SW 1271 (cell line): ENCODE measurements around the gene ODAD4.
A peak's percentile ranks its signal among the peaks of the same experiment; 100 is the strongest.
"Not testable (repeated sequence)": the region's sequence is repeated elsewhere in the genome, so short reads cannot be mapped to it uniquely, and the experiment has no call there.

Source experiments
- DNase-seq, 2 experiments: peaks; one replicate each; lab custom pipeline; 2025; lab: John Stamatoyannopoulos, UW

The ODAD4 gene

GRCh38 chr17:41914358-41914766 is 16.1 kb upstream of the ODAD4 start:
- no peak for DNase-seq

GRCh38 chr17:41915020-41915419 is 15.4 kb upstream of the ODAD4 start:
- DNase-seq, result no peak

- DNase-seq, result no peak
Measured at GRCh38 chr17:41915566-41915965, 14.9 kb upstream of the ODAD4 start.

GRCh38 chr17:41917192-41917591 is 13.2 kb upstream of the ODAD4 start:
- DNase-seq, result no peak

- DNase-seq, result no peak
Measured at GRCh38 chr17:41917679-41918313, 12.6 kb upstream of the ODAD4 start.

GRCh38 chr17:41918314-41919164 is 11.9 kb upstream of the ODAD4 start, which contains the start of gene ACLY:
Gene ACLY (minus strand): TSS chr17:41918951. CDS start chr17:41913873, 5,078 bp downstream.
- peak; percentile 93 to 96 for DNase-seq

GRCh38 chr17:41919165-41919817 is 11.1 kb upstream of the ODAD4 start:
- peak in 1 of 2 experiments; percentile 55 for DNase-seq

- no peak for DNase-seq
Measured at GRCh38 chr17:41919840-41920579, 10.4 kb upstream of the ODAD4 start.

- no peak for DNase-seq
Measured at GRCh38 chr17:41920580-41920955, 9.8 kb upstream of the ODAD4 start.

GRCh38 chr17:41925991-41926590 is 4.3 kb upstream of the ODAD4 start:
- no peak for DNase-seq

- DNase-seq, result no peak
Measured at GRCh38 chr17:41928693-41929251, 1.6 kb upstream of the ODAD4 start.

GRCh38 chr17:41930833-41931156 is 378 bp downstream of the ODAD4 start:
- not testable (repeated sequence) for DNase-seq

GRCh38 chr17:41931715-41932114 is 1.3 kb downstream of the ODAD4 start:
- DNase-seq, result not testable (repeated sequence)

GRCh38 chr17:41932816-41933389 is 2.5 kb downstream of the ODAD4 start:
- no peak for DNase-seq

- no peak for DNase-seq
Measured at GRCh38 chr17:41935641-41936040, 5.2 kb downstream of the ODAD4 start.

- DNase-seq, result no peak
Measured at GRCh38 chr17:41937970-41938954, 7.8 kb downstream of the ODAD4 start.

GRCh38 chr17:41939044-41939692 is 8.8 kb downstream of the ODAD4 start:
- no peak for DNase-seq

GRCh38 chr17:41939693-41940090 is 9.3 kb downstream of the ODAD4 start:
- DNase-seq, result no peak

GRCh38 chr17:41941168-41941567 is 10.8 kb downstream of the ODAD4 start:
- no peak for DNase-seq
